Duodenal mucosa (tissue), 2 donors: ENCODE measurements around the gene C6orf141.
A peak's percentile ranks its signal among the peaks of the same experiment; 100 is the strongest.

Experiments used
- H3K27ac ChIP-seq: one replicate; pipeline ENCODE4 v1.7.0; 2013; ENCODE audit warnings: low read depth, low read length
- H3K27me3 ChIP-seq, 2 donors: one replicate each; pipeline ENCODE4 v1.7.0; 2013; ENCODE audit warnings: low read length in 2 of 2, control low read depth in 1 of 2; ENCODE audit not compliant: insufficient read depth in 2 of 2, control insufficient read depth in 1 of 2
- H3K36me3 ChIP-seq, 2 donors: one replicate each; pipeline ENCODE4 v1.7.0; 2013; ENCODE audit warnings: low read length in 2 of 2, control low read depth in 1 of 2; ENCODE audit not compliant: insufficient read depth in 2 of 2, control insufficient read depth in 1 of 2
- H3K4me1 ChIP-seq, 2 donors: one replicate each; pipeline ENCODE4 v1.7.0; 2013; ENCODE audit warnings: low read length in 2 of 2, control low read depth in 1 of 2; ENCODE audit not compliant: insufficient read depth in 2 of 2, control insufficient read depth in 1 of 2
- H3K4me3 ChIP-seq, 2 donors: one replicate each; pipeline ENCODE4 v1.7.0; 2013; ENCODE audit warnings: low read length in 2 of 2, low read depth in 1 of 2
- H3K9ac ChIP-seq, 2 donors: one replicate each; pipeline ENCODE4 v1.7.0; 2013; ENCODE audit warnings: low read length in 2 of 2, low read depth in 1 of 2
- H3K9me3 ChIP-seq, 2 donors: one replicate each; pipeline ENCODE4 v1.7.0; 2013; ENCODE audit warnings: low read length in 2 of 2, control low read depth in 1 of 2; ENCODE audit not compliant: control insufficient read depth in 1 of 2

C6orf141 gene

DNA sequence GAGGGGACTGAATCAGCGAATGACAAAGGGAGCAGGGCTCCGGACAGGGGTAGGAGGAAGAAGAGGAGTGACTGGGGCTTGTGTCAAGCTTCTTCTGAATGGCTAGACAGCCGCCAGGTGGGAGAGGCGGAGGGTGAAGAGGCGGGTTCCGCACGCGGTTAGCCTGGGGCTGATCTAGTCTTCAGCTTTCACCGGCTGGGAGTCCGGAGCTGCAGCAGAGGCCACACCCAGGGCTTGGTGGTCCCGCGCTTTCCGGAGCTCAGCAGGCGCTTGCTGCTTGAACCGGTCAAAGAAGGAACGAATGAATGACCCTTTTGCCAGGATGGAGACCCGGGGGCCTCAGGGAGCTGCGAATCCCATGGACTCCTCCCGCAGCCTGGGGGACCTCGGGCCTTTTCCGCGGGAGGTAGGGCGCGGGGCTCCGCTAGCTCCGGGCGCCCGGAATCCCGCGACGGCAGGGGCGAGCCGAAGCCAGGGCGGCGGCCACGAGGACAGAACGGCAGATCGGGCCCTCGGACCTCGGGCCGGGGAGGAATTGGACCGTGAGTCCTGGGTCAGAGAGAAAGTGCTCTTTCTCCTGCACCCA lies at the start of gene C6orf141:
TSS of gene C6orf141 (plus strand) at position 177 of the 586 bp plus-strand sequence. CDS start at position 302, 125 bp downstream.
- Histone ChIP-seq H3K4me3 (peak within 1 kb of the TSS; percentile 85 to 97), H3K9ac (peak within 1 kb of the TSS; percentile 58 to 83), H3K27ac (peak within 1 kb of the TSS; percentile 41), H3K9me3 (no peaks in the 10 kb centered on the region), H3K4me1 (peaks cover 15 to 19% of the 10 kb centered on the region in 2 donors), H3K27me3 (peaks cover 4 to 10% of the 10 kb centered on the region in 2 donors), H3K36me3 (no peaks in the 10 kb centered on the region)

DNA sequence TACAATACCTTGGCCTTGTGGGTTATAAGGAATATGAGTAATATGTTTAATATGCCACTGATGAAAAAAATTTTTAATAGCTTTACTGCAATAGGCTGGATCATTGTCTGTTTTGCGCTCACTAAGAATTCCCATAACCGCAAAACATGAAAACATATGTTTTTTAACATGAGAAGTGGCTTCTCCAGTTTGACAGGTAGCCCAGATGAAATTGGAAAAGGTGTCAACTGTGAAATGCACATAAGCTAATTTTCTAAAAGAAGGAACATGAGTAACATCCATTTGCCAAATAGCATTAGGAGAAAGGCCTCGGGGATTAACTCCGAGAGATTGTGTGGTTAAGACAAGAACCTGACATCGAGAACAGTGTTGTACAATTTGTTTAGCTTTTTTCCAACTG lies 45.8 kb upstream of the C6orf141 start:
- no peaks in the 10 kb centered on the region for H3K36me3 ChIP-seq
- no peaks in the 10 kb centered on the region for H3K4me1 ChIP-seq
- no peak overlapping the region for H3K9ac ChIP-seq
- H3K9me3 ChIP-seq, result no peaks in the 10 kb centered on the region
- no peak overlapping the region for H3K4me3 ChIP-seq
- H3K27me3 ChIP-seq, result no peaks in the 10 kb centered on the region
- no peak overlapping the region for H3K27ac ChIP-seq

DNA sequence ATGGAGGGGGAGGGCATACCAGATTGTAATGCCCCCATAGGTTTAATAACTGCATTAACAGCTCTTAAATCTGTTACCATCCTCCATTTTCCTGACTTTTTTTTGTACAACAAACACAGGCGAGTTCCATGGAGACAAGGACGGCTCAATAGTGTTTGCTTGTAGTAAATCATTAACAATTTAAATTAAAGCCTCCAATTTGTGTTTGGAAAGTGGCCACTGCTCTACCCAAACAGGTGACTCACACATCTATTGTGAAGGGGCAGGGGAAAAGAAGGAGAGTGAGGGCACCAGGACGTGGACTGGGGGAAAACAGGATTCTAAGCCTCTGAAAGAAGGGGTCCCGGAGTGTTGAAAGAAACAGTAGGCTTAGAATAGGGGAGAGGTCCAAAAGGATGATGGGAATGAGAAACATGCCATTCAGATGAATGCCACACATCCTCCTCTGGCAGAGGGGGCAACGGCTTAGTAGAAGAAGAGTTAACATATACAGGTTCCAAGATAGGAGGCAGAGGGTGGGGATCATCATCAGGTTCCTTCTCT lies 43.8 kb upstream of the C6orf141 start:
- Histone ChIP-seq H3K27me3 (no peaks in the 10 kb centered on the region), H3K4me3 (peak overlapping the region in 1 of 2 donors; percentile 43), H3K27ac (no peak overlapping the region), H3K9ac (no peak overlapping the region), H3K36me3 (no peaks in the 10 kb centered on the region), H3K4me1 (no peaks in the 10 kb centered on the region), H3K9me3 (no peaks in the 10 kb centered on the region)

- Histone ChIP-seq H3K9me3 (no peaks in the 10 kb centered on the region), H3K9ac (no peak overlapping the region), H3K27me3 (no peaks in the 10 kb centered on the region), H3K4me3 (no peak overlapping the region), H3K36me3 (no peaks in the 10 kb centered on the region), H3K27ac (no peak overlapping the region), H3K4me1 (no peaks in the 10 kb centered on the region)
Measured at GRCh38 chr6:49509342-49509741, 41.1 kb upstream of the C6orf141 start.

DNA sequence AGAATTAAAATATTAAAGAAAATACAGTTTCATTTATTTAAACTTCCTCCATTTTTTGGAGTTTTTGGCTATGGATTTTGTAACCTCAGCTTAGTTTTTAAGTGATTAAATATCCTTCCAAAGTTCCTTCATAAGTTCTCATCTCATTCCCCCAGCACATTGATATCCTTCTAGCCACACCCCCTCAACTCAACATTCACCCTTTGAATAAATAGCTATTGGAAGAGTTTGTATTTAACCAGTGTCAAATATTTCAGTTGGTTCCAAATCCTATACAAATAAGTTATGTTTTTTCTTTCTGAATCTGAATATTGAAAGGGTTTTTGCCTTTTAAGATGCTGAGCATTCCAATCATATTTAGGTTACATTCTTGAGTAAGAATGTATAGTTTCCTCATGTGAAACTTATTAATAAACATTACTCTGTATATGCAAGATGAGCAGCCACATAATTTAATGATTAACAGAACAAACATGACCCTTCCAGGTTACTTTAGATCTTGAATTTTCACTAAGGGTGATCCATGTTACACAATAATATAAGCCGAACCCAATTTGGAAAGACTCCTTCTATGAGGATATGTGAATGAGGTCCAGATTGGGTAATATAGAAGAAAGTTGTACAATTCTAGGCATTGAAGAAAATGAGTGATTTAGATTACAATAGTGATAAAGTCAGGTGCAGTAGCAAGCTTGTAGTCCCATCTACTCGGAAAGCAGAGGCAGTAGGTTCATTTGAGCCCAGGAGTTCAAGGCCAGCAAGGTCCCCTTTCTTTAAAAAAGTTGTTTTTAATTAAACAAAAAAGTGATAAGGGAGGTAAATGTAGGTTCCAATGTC lies 37.1 kb upstream of the C6orf141 start:
- Histone ChIP-seq H3K36me3 (no peaks in the 10 kb centered on the region), H3K4me3 (no peak overlapping the region), H3K9ac (no peak overlapping the region), H3K9me3 (no peaks in the 10 kb centered on the region), H3K27ac (no peak overlapping the region), H3K4me1 (no peaks in the 10 kb centered on the region), H3K27me3 (no peaks in the 10 kb centered on the region)

- Histone ChIP-seq H3K4me3 (no peak overlapping the region), H3K9me3 (no peaks in the 10 kb centered on the region)
Measured at GRCh38 chr6:49514571-49515484, 35.6 kb upstream of the C6orf141 start.

DNA sequence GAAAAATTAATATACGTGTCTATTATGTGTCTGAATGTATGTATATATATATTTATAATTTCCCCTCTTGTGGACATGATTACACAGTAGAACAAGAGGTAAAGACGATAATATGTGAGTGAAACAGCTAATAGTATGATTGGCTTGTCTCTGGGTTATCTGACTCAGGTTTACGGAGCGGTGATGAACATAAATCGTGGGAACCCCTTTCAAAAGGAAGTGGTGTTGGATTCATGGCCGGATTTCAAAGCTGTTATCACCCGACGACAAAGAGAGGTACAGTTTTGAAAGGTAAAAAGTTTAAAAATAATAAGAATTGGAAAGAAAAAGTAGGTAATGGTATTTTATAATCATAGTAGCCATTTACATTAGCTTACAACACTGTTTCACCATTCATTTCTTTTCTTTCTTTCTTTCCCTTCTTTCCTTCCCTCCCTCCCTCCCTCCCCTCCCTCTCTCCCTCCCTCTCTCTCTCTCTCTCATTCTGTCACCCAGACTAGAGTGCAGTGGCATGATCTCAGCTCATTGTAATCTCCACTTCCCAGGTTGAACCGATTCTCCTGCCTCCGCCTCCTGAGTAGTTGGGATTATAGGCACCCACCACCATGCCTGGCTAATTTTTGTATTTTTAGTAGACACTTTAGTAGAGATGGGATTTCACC lies 34.9 kb upstream of the C6orf141 start:
- Histone ChIP-seq H3K9ac (no peak overlapping the region), H3K36me3 (no peaks in the 10 kb centered on the region), H3K9me3 (no peaks in the 10 kb centered on the region), H3K4me1 (no peaks in the 10 kb centered on the region), H3K27ac (no peak overlapping the region), H3K27me3 (no peaks in the 10 kb centered on the region), H3K4me3 (no peak overlapping the region)

More at GRCh38 chr6:49514571-49515484, 35.6 kb upstream of the C6orf141 start:
- Histone ChIP-seq H3K4me1 (no peaks in the 10 kb centered on the region), H3K9ac (no peak overlapping the region), H3K27me3 (no peaks in the 10 kb centered on the region), H3K36me3 (no peaks in the 10 kb centered on the region), H3K27ac (no peak overlapping the region)

DNA sequence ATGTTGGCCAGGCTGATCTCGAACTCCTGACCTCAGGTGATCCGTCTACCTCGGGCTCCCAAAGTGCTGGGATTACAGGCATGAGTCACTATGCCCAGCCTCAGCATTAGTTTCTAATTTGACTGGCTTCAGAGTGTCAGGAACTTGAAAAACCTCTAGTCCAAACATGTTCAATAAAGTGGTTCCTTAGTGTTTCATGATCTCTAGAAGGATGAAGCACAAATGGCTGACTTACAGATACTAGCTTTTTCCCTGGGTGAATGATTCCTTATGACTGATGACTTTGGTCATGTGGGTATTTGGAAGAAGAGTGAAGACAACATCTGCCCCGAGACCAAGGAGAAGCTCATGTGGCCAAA lies 34.3 kb upstream of the C6orf141 start:
- Histone ChIP-seq H3K4me3 (no peak overlapping the region), H3K4me1 (no peaks in the 10 kb centered on the region), H3K36me3 (no peaks in the 10 kb centered on the region), H3K27ac (no peak overlapping the region), H3K27me3 (no peaks in the 10 kb centered on the region), H3K9me3 (no peaks in the 10 kb centered on the region), H3K9ac (no peak overlapping the region)

DNA sequence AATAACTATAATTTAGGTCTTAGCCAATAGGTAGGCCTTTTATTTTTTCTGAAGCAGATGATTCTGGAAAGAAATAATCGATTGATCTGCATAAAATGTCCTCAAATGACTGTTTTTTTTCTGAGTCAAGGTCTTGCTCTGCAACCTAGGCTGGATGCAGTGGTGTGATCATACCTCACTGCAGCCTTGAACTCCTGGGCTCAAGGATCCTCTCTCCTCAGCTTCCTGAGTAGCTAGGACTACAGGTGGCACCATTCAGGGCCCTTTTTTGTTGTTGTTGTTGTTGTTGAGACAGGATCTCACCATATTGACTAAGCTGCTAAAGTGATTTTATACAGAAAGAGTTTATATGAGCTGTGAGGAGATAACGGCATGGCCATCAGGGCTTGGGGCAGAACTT lies 32.5 kb upstream of the C6orf141 start:
- no peak overlapping the region for H3K9ac ChIP-seq
- H3K4me1 ChIP-seq, result peaks cover 0 to 3% of the 10 kb centered on the region in 2 donors
- H3K27ac ChIP-seq, result no peak overlapping the region
- H3K36me3 ChIP-seq, result no peaks in the 10 kb centered on the region
- no peak overlapping the region for H3K4me3 ChIP-seq
- H3K9me3 ChIP-seq, result no peaks in the 10 kb centered on the region
- no peaks in the 10 kb centered on the region for H3K27me3 ChIP-seq
